Prostate gland (tissue), 2 donors: ENCODE measurements around the gene CLIC1. TPM values are rescaled to one million over a fixed set of nuclear protein-coding genes. Genes with fewer than 3 reads are reported as not detected.
"Not testable (repeated sequence)": the region's sequence is repeated elsewhere in the genome, so short reads cannot be mapped to it uniquely, and the experiment has no call there.

Experiments
- DNase-seq: peaks from one replicate; pipeline ENCODE4 v3.0.0-alpha.2; 2019; ENCODE audit warnings: low spot score
- H3K27ac ChIP-seq, 2 donors: fragments of 200-600 bp; sonication (generic); 2 replicates each; pipeline ENCODE4 v1.5.1; 2017 to 2019
- H3K27me3 ChIP-seq: fragments of 200-600 bp; sonication (generic); replicated peaks from 2 replicates; pipeline ENCODE4 v1.5.1; 2019; ENCODE audit not compliant: insufficient read depth
- H3K36me3 ChIP-seq, 2 donors: fragments of 200-600 bp; sonication (generic); 1 replicate in 1 of 2; 2 replicates in 1 of 2; pipeline versions ENCODE4 v1.5.1 to v1.8.1; 2017 to 2019
- H3K4me1 ChIP-seq: fragments of 200-600 bp; sonication (generic); replicated peaks from 2 replicates; pipeline ENCODE4 v1.5.1; 2019
- H3K4me3 ChIP-seq, 2 donors: fragments of 200-600 bp; sonication (generic); 2 replicates each; pipeline ENCODE4 v1.5.1; 2017 to 2019
- H3K9me3 ChIP-seq: fragments of 200-600 bp; sonication (generic); 2 replicates; pipeline ENCODE4 v1.5.1; 2017
- POLR2A ChIP-seq: fragments of 450-650 bp; IDR thresholded peaks from one replicate; pipeline ENCODE4 v1.6.1; 2016; ENCODE audit warnings: antibody characterized with exemption, mild to moderate bottlenecking
- POLR2AphosphoS5 ChIP-seq: sonication (generic); formaldehyde crosslinking; IDR thresholded peaks from one replicate; pipeline ENCODE4 v1.6.1; 2017; ENCODE audit warnings: antibody characterized with exemption
- WGBS: methylation state at CpG from one replicate; pipeline ENCODE4 v1.1.5; 2018; 5-methylcytosine and 5-hydroxymethylcytosine counted together
- intact Hi-C: fragments of 100-400 bp; cut with DNase I; formaldehyde crosslinking; loops from one replicate; pipeline ENCODE4 v1.14.2; 2022
- total RNA-seq, 2 donors: library from RNA; depleted of rRNA; stranded (reverse); fragments of >200 nt; gene quantifications; one replicate each; pipeline ENCODE4 v1.1.0, GENCODE V29; 2016
- TF ChIP-seq, protein P1 (sequence below), 4 experiments: fragments of 200-600 bp in 2 of 4; fragments of 450-650 bp in 2 of 4; sonication (generic) in 2 of 4; IDR thresholded peaks; 1 replicate in 3 of 4; 2 replicates in 1 of 4; pipeline ENCODE4 v1.5.1; 2016 to 2019; ENCODE audit warnings: antibody characterized with exemption in 4 of 4, mild to moderate bottlenecking in 2 of 4, moderate library complexity in 2 of 4

CLIC1 gene
- total RNA-seq, 2 donors from 2014 or later = 224 to 331 TPM

GRCh38 chr6:31711233-31711632 is 25.1 kb downstream of the CLIC1 start:
- Histone ChIP-seq H3K36me3 (no peaks in the 10 kb centered on the region), H3K4me1 (peaks cover 11% of the 10 kb centered on the region), H3K27me3 (no peaks in the 10 kb centered on the region), H3K27ac (no peak overlapping the region), H3K9me3 (no peaks in the 10 kb centered on the region), H3K4me3 (no peak overlapping the region)
- WGBS = 36% methylated on average over 8 of the region's 8 CpGs
- intact Hi-C loops = no loop called here
- DNase-seq = no peak
- no peak for TF ChIP-seq POLR2A
- TF ChIP-seq, protein P1, sequence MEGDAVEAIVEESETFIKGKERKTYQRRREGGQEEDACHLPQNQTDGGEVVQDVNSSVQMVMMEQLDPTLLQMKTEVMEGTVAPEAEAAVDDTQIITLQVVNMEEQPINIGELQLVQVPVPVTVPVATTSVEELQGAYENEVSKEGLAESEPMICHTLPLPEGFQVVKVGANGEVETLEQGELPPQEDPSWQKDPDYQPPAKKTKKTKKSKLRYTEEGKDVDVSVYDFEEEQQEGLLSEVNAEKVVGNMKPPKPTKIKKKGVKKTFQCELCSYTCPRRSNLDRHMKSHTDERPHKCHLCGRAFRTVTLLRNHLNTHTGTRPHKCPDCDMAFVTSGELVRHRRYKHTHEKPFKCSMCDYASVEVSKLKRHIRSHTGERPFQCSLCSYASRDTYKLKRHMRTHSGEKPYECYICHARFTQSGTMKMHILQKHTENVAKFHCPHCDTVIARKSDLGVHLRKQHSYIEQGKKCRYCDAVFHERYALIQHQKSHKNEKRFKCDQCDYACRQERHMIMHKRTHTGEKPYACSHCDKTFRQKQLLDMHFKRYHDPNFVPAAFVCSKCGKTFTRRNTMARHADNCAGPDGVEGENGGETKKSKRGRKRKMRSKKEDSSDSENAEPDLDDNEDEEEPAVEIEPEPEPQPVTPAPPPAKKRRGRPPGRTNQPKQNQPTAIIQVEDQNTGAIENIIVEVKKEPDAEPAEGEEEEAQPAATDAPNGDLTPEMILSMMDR (IDR thresholded peaks at IDR 0.05) = no peak
- TF ChIP-seq POLR2AphosphoS5 = no peak

GRCh38 chr6:31710523-31711219 is 25.7 kb downstream of the CLIC1 start:
- no peak for DNase-seq
- Histone ChIP-seq H3K27me3 (no peaks in the 10 kb centered on the region), H3K4me3 (no peak overlapping the region), H3K36me3 (no peaks in the 10 kb centered on the region), H3K9me3 (no peaks in the 10 kb centered on the region), H3K27ac (no peak overlapping the region), H3K4me1 (peaks cover 11% of the 10 kb centered on the region)
- intact Hi-C loops = no loop called here
- TF ChIP-seq POLR2AphosphoS5 (no peak), POLR2A (no peak)
- TF ChIP-seq, protein P1 (IDR thresholded peaks at IDR 0.05) = no peak
- 63% methylated on average over 5 of the region's 5 CpGs for WGBS

GRCh38 chr6:31709157-31709556 is 27.2 kb downstream of the CLIC1 start:
- 93% methylated on average over 11 of the region's 11 CpGs for WGBS
- intact Hi-C loops, H3K9me3 ChIP-seq: not testable (repeated sequence)

GRCh38 chr6:31708224-31708623 is 28.1 kb downstream of the CLIC1 start:
- intact Hi-C loops = no loop called here
- H3K4me1 ChIP-seq = peaks cover 3% of the 10 kb centered on the region
- H3K27me3 ChIP-seq = no peaks in the 10 kb centered on the region
- 94% methylated on average over 3 of the region's 3 CpGs for WGBS
- no peak overlapping the region for H3K4me3 ChIP-seq
- no peak overlapping the region for H3K27ac ChIP-seq
- no peaks in the 10 kb centered on the region for H3K9me3 ChIP-seq
- no peak for TF ChIP-seq POLR2A
- H3K36me3 ChIP-seq = no peaks in the 10 kb centered on the region
- DNase-seq = no peak

More at GRCh38 chr6:31709157-31709556, 27.2 kb downstream of the CLIC1 start:
- H3K27me3 ChIP-seq, H3K4me3 ChIP-seq, H3K36me3 ChIP-seq, H3K27ac ChIP-seq, H3K4me1 ChIP-seq, DNase-seq: not testable (repeated sequence)

- WGBS = 82% methylated on average over 10 of the region's 10 CpGs
- no peaks in the 10 kb centered on the region for H3K27me3 ChIP-seq
- intact Hi-C loops = no loop called here
- H3K27ac ChIP-seq = no peak overlapping the region
- no peak for DNase-seq
- H3K36me3 ChIP-seq = no peaks in the 10 kb centered on the region
- H3K4me3 ChIP-seq = no peak overlapping the region
- H3K9me3 ChIP-seq = no peaks in the 10 kb centered on the region
- peaks cover 3% of the 10 kb centered on the region for H3K4me1 ChIP-seq
- TF ChIP-seq POLR2AphosphoS5 (no peak), POLR2A (no peak)
These were observed 28.6 kb downstream of the CLIC1 start for GRCh38 chr6:31707701-31708100.

DNA sequence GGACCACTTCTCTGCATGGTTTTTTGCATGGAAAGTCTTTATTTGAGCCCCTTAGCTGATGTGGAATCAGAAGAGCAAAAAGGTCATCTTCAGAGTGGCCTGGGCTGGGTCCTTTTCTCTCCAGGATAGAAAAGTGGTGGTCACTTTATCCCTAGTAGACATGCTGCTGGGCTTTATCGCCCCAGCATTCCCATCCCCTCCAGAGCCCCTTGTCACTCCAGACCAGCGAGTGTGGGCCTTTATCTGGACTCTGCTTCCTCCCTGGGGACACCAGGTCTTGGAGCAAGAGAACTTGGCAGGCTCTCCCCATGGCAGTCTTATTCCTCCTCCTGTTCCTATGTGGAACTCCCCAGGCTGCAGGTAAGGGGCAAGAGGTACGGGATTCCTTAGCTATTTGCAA is 29.7 kb downstream of the CLIC1 start, which contains the start of gene LY6G6F:
LY6G6F (plus strand) TSS at position 268 of the 400 bp plus-strand sequence; CDS start at position 309, 41 bp downstream.
- H3K4me3 ChIP-seq = no peak within 1 kb of the TSS
- peaks cover 3% of the 10 kb centered on the region for H3K4me1 ChIP-seq
- H3K9me3 ChIP-seq = no peaks in the 10 kb centered on the region
- no peak for DNase-seq
- TF ChIP-seq POLR2A = no peak
- no peak for TF ChIP-seq POLR2AphosphoS5
- TF ChIP-seq, protein P1 (IDR thresholded peaks at IDR 0.05) = no peak
- no peak within 1 kb of the TSS for H3K27ac ChIP-seq
- WGBS = 54% methylated on average over 3 of the region's 3 CpGs
- no peaks in the 10 kb centered on the region for H3K36me3 ChIP-seq
- no peaks in the 10 kb centered on the region for H3K27me3 ChIP-seq
- intact Hi-C loops = no loop called here
